HG02938 (cell line): Measurements from ENCODE around the gene NOL3.

Experiments used
- ATAC-seq: cut with Tn5 transposase; IDR thresholded peaks from one replicate; pipeline ENCODE4 v1.9.1; 2021; ENCODE audit warnings: mild to moderate bottlenecking, moderate library complexity; ENCODE audit not compliant: unreplicated experiment

NOL3 gene

GRCh38 chr16:67169642-67170167 lies 633 bp upstream of the NOL3 start:
- no peak for ATAC-seq

DNA sequence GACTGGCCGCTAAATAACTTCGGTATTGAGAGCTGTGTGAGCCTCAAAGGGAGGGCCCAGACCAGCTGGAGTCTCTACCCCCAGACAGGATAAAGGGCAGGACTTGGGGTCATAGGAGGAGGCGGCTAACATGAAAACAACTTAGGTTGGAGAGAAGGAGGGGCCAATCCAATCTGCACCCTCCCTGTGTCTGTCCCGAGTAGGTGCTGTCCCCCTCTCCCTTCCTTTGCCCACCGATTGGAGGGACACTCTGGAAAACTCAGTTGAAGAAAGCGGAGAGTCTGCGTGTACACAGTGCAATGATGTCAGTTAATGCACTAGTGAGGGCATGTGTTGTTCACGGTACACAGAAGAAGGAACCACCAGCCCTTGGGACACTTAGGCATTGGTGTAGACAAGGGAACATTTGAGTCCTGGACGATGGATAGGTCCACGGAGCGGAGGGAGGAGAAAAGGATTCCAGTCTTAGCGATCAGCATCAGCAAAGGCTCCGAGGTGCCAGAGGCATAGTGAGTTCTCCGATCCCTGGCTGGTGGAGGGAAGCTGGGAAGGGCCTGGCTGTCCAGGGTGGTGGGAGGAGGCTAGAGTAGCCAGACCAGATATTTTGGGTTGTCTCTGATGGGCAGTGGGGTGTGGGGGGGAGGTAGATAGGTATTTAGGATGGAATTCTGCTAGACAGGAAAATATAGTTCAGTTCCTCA lies 761 bp downstream of the NOL3 start:
- ATAC-seq: no peak

GRCh38 chr16:67173323-67173722 lies 3.0 kb downstream of the NOL3 start:
- no peak for ATAC-seq

GRCh38 chr16:67173808-67174705 lies 3.7 kb downstream of the NOL3 start:
- no peak for ATAC-seq

DNA sequence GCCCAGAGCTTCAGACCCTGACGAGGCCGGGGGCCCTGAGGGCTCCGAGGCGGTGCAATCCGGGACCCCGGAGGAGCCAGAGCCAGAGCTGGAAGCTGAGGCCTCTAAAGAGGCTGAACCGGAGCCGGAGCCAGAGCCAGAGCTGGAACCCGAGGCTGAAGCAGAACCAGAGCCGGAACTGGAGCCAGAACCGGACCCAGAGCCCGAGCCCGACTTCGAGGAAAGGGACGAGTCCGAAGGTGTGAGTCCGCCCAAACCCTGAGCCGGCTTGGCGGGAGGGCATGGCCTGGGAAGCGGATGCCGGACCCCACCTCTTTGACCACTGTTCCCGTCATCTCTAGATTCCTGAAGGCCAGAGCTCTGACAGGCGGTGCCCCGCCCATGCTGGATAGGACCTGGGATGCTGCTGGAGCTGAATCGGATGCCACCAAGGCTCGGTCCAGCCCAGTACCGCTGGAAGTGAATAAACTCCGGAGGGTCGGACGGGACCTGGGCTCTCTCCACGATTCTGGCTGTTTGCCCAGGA lies 4.4 kb downstream of the NOL3 start:
- no peak for ATAC-seq

DNA sequence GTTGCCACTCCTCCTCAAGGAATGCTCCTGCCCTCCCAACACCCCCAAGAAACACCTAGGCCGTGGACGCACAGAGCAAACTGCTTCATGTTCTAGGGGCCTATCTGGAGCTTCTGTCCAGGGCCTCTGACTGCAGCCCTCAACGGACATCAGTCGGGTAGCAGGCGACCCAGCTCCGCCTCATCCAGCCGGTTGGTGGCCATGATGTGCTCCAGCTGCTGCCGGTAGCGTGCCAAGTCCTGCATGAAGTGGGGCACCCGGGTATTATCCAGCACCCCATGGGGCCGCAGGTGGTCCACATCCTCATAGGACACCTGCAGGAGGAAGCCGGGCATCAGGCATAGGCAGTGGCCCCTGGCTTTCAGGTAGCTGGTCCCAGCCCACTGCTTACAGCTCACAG lies 6.3 kb downstream of the NOL3 start:
- no peak for ATAC-seq

DNA sequence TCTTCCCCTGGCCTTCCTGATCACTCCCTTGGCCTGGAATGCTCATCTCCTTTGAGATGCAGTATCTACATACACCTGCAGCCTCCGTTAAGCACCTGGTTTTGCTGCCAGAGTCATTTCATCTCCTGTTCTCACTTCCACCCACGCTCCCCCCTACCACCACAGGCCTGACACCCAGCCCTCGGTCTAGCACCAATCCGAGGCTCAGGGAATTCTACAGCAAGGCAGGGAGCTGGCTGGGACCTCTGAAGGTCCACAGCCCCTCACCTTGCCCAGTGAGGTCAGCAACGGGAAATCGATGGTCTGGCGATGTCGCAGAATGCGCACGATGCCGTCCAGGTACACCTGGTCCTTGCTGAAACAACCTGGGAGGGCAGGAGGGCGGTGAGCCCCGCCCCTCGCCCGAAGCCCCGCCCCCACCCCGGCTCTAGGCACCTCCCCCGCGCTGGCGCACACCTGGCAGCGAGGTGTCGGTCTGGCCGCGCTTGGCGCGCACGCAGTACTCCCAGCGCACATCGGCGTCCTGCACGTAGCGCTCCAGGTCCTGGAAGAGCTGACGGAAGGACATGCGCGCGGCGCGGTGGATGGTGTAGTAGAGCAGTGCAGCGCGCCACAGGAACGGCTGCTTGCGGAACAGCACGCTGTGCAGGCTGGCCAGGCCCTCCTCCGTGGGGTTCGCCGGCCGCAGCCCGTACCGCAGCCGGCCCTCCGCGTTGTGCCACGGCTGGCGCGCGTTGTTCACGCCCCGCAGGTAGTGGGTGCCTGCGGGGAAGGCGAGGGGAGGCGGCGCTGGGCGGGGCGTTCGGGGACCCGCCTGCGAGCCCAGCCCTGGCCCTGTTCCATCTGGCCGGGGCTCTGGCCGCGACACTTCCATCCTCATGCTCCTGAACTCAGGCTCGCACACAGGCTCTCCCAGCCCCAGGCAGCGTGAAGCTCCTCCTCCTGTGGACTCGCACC lies 7.7 kb downstream of the NOL3 start:
- no peak for ATAC-seq

GRCh38 chr16:67179421-67180080 lies 9.2 kb downstream of the NOL3 start:
- no peak for ATAC-seq

- ATAC-seq: no peak
Observed at GRCh38 chr16:67180166-67180565, 9.8 kb downstream of the NOL3 start.

DNA sequence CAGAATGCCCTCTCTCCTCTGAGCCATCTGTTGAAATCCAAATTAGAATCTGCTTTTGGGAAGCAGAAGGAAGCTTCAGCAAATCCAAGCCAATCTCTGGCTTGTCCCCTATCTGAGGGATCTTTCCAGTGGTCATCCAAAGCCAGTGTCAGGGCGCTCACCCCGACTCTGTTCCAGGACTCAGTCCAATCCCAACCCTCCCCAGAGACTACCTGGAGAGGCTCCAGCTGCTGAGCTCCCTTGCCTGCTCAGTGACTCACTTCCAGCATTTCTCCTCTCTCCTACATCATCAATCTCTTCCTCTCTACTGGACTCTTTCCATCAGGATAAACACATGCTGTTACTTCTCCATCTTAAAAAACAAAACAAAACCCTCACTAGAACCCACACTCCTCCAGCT lies 11.0 kb downstream of the NOL3 start:
- no peak for ATAC-seq

DNA sequence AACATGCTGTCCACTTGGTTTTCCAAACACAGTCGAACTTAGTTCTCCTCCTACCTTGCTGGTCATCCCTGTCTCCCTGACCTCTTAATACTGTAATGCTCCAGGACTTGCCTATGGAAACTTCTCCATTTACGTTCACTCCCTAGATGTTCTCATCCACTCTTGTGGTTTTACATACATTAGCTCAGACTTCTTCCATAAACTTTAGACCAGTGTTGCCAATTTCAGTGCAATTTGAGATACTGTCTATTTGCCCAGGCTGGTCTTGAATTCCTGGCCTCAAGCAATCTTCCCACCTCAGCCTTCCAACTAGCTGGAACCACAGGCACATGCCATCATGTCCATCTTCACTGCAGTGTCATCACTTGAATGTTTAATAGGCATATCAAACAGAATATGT lies 11.9 kb downstream of the NOL3 start:
- ATAC-seq: no peak

GRCh38 chr16:67183284-67183626 lies 12.9 kb downstream of the NOL3 start:
- ATAC-seq: no peak

- peak; percentile 90 for ATAC-seq
Observed at GRCh38 chr16:67183627-67184452, 13.5 kb downstream of the NOL3 start, which contains the start of gene MATCAP1. TSS of gene MATCAP1 (minus strand) at chr16:67183963. CDS start at chr16:67180610, 3,353 bp downstream.

- ATAC-seq: no peak
Observed at GRCh38 chr16:67184453-67184994, 14.2 kb downstream of the NOL3 start.

- peak; percentile 26 for ATAC-seq
Observed at GRCh38 chr16:67184995-67185650, 14.8 kb downstream of the NOL3 start.

GRCh38 chr16:67185651-67186134 lies 15.4 kb downstream of the NOL3 start:
- ATAC-seq: no peak

DNA sequence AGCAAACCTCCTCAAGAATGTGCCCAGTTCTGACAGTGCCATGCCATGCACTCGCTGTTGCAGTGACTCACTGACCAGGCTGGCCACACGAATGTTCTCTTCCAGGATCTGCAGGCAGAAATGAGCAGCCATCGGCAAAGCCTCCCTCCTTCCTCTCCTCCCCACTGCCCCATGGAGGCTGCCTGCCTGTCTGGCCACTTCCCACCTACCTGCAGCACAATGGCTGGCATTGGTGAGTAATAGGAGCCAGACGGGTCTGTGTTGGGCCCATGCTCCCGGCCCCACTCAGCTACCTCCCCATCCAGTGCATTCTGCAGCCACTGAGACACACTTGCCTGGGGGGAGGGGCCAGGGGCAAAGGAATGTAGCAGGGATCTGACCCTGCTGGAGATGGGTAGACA lies 16.2 kb downstream of the NOL3 start:
- ATAC-seq: no peak

GRCh38 chr16:67187175-67187890 lies 17.0 kb downstream of the NOL3 start:
- ATAC-seq: no peak
